Choroid plexus epithelial cell (primary cell): Measurements from ENCODE around the gene PIAS1.
A peak's percentile ranks its signal among the peaks of the same experiment; 100 is the strongest.
"Not testable (repeated sequence)": the region's sequence is repeated elsewhere in the genome, so short reads cannot be mapped to it uniquely, and the experiment has no call there.

Source experiments
- DNase-seq: peaks from one replicate; pipeline ENCODE4 v3.0.0-alpha.2; 2010; ENCODE audit warnings: low read depth
- H3K4me3 ChIP-seq: 2 replicates; pipeline ENCODE4 v1.5.1; 2011; ENCODE audit warnings: low read depth, mild to moderate bottlenecking, control low read depth, low read length, moderate library complexity
- TF ChIP-seq, protein P1 (sequence below): conservative IDR thresholded peaks from 2 replicates; pipeline ENCODE4 v1.5.1; 2011; ENCODE audit warnings: low read depth, mild to moderate bottlenecking, control low read depth, inconsistent platforms, low read length, moderate library complexity

The PIAS1 gene

DNA sequence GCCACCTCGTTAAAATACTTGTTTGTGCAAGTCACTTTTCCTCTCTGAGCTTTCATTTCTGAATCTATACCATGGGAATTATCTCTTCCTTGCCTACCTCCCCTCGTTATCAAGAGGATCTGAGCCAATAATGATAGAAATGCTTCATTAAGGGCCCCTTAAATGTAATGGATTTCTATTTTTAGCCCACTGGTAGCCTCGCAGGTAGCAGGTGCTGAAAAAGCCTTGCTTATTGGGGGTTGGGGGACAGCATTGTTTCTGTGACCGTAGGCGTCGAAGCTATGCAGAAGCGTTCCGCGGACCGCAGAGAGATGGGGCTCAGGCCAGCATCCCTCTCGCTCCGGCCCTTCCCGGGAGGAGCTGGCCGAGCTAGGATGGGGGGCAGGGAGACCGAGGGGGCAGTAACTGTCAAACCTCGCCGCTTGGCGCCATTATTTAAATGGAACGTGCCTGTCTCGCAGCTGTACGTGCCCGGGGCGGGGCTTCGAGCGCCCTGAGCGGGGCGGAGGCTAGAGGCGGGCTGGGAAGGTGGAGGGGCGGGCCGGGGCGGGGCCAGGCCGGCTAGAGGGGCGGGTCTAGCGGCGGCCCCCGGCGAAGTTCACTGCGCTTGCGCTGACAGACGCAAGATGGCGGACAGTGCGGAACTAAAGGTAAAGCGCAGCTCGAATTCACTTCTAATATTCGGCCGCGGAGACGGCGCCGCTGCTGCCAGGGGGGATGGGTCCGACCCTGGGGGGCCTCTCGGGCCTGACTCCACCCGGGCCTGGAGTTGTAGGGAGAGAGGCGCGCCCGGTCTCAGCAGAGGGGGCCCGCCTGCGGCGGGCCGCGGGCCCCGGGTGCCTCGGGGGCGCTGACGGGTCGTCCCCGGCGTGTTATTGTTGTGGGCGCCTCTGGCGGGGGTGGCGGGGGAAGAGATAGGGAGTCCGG is at the start of gene PIAS1:
PIAS1 (plus strand) TSS at position 615 of the 927 bp plus-strand sequence; CDS start at position 627, 12 bp downstream.
- peak within 1 kb of the TSS; percentile 81 for H3K4me3 ChIP-seq
- peak; percentile 92 for DNase-seq

DNA sequence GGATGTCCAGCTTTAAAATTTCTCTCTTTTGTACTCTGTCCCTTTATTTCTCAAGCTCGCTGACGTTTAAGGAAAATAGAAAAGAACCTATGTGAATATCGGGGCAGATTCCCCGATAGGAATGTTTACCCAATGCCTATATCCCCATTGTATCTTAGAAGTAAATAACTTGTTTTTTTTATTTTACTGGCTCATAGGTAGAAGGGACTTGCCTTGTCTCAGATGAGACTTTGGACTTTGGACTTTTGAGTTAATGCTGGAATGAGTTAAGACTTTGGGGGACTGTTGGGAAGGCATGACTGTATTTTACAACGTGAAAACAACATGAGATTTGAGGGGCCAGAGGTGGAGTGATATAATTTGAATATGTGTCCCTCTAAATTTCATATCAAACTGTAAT is 46.5 kb upstream of the PIAS1 start:
- not testable (repeated sequence) for H3K4me3 ChIP-seq

More for the DNA sequence above, at the start of gene PIAS1:
- TF ChIP-seq, protein P1, sequence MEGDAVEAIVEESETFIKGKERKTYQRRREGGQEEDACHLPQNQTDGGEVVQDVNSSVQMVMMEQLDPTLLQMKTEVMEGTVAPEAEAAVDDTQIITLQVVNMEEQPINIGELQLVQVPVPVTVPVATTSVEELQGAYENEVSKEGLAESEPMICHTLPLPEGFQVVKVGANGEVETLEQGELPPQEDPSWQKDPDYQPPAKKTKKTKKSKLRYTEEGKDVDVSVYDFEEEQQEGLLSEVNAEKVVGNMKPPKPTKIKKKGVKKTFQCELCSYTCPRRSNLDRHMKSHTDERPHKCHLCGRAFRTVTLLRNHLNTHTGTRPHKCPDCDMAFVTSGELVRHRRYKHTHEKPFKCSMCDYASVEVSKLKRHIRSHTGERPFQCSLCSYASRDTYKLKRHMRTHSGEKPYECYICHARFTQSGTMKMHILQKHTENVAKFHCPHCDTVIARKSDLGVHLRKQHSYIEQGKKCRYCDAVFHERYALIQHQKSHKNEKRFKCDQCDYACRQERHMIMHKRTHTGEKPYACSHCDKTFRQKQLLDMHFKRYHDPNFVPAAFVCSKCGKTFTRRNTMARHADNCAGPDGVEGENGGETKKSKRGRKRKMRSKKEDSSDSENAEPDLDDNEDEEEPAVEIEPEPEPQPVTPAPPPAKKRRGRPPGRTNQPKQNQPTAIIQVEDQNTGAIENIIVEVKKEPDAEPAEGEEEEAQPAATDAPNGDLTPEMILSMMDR, result no peak

DNA sequence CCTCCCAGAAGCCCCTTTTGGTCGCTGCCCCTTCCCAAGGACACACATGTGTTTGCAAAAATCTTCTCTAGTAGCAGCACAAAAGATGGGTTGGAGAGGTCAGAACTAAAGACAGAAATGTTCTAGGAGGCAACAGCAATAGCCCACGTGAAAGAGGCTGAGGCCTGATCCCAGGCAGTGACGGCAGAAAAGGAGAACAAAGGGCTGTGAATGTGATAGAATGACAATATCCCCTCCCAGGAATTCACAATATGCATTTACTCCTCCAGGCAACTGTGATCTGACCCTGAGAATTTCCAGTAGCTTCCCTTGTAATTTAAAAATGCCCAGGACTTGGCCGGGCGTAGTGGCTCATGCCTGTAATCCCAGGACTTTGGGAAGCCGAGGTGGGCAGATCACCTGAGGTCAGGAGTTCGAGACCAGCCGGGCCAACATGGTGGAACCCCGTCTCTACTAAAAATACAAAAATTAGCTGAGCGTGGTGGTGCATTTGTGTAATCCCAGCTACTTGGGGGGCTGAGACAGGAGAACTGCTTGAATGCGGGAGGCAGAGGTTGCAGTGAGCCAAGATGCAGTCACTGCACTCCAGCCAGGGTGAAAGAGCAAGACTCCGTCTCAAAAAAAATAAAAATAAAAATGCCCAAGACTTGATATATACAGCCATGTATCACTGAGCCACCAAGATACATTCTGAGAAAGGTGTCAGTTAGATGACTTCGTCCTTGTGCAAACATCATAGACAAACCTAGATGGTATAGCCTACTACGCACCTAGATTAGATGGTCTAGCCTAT is 43.6 kb upstream of the PIAS1 start:
- TF ChIP-seq, protein P1, result no peak
- no peak for DNase-seq
- H3K4me3 ChIP-seq, result no peak overlapping the region

More for the DNA sequence above, 46.5 kb upstream of the PIAS1 start:
- DNase-seq, result not testable (repeated sequence)

DNA sequence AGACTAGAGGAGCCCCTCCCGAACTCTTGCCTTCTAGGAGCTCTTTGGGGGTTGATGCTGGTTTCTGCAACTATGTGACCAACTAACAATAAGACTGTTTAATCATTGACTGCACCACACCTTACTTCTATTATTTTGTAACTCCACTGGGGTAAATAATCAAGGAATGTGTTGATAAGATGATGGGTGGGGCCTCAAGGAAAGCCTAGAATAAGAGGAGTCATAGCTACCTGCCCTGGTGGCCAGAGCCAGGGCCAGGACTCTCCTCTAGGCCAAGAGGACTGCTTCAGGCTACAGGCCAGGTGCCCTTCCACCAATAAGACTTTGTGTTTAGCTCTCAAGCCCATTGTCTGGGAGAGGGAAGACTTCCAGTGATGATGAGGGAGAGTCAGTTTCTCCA is 41.2 kb upstream of the PIAS1 start:
- TF ChIP-seq, protein P1, result no peak
- no peak for DNase-seq

DNA sequence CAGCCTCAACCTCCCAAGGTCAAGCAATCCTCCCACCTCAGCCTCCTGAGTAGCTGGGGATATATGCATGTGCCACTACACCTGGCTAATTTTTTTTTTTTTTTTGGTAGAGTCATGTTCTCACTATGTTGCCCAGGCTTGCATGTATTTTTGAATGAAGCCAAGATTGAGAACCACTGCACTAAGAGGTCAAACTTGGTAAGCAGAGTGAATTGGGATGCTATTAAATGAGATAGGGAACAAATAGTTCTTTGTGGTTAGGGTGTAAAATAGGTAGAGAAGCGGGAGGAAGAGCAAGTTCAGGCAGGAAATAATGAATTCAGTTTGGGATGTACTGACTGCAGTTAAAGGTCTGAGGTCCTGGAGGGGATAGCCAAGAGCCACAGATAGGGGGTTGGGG is 39.9 kb upstream of the PIAS1 start:
- TF ChIP-seq, protein P1, result no peak
- H3K4me3 ChIP-seq, result no peak overlapping the region
- DNase-seq, result no peak

More for the DNA sequence above, 41.2 kb upstream of the PIAS1 start:
- H3K4me3 ChIP-seq, result no peak overlapping the region

DNA sequence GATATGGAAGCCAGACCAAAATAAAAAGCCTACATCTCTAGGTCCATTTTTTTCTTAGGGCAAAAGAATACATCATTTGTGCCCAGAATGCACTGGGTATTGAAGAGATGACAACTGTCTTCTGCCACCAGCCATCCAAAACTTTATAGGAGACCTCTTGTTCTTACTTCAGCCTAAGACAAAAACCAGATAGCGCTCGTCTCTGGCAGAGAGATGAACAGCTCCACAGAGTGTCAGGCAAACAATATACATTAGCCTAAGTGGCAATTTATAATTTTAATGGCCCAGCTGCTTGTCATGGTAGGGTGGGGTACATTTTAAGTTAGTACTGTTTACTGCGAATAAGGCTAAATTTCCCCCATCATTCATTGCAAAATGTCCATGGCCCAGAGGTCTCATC is 38.9 kb upstream of the PIAS1 start:
- TF ChIP-seq, protein P1, result no peak
- H3K4me3 ChIP-seq, result no peak overlapping the region
- DNase-seq, result no peak

DNA sequence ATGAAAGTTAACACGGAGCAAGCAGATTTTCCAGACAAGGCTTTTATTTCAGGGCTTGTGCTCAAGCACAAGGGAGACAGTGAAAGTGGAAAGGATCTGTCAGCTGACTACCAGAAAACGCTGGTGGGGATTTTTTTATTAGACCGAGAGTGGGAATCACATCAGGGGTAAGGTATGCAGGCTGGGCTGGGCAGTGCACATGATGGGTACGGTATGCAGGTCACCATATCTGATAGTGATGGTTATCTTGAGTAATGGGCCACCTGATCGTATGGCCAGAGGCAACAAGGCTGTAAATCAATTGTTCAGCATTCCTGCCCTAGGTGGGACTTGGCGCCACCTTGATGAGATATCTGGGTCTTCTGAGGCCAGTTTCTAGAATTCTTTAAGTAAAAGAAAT is 36.9 kb upstream of the PIAS1 start:
- no peak overlapping the region for H3K4me3 ChIP-seq
- no peak for DNase-seq

More for the DNA sequence above, 36.9 kb upstream of the PIAS1 start:
- TF ChIP-seq, protein P1, result no peak
